Measurements from ENCODE around the gene RXYLT1.
"Not testable (repeated sequence)": the region's sequence is repeated elsewhere in the genome, so short reads cannot be mapped to it uniquely, and the experiment has no call there.

RXYLT1 gene, protein sequence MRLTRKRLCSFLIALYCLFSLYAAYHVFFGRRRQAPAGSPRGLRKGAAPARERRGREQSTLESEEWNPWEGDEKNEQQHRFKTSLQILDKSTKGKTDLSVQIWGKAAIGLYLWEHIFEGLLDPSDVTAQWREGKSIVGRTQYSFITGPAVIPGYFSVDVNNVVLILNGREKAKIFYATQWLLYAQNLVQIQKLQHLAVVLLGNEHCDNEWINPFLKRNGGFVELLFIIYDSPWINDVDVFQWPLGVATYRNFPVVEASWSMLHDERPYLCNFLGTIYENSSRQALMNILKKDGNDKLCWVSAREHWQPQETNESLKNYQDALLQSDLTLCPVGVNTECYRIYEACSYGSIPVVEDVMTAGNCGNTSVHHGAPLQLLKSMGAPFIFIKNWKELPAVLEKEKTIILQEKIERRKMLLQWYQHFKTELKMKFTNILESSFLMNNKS

GRCh38 chr12:63779498-63780481, at the start of gene RXYLT1:
Gene RXYLT1 (plus strand): TSS chr12:63779909. CDS start chr12:63779961, 52 bp downstream.
- ATAC-seq (ENCODE audit: low read depth) (peak; percentile 94), DNase-seq (ENCODE audit: low spot score) (peak; percentile 82)
- peaks cover 9% of the 10 kb centered on the region for H3K4me1 ChIP-seq (ENCODE audit: insufficient read depth, poor library complexity, severe bottlenecking)
- peak within 1 kb of the TSS; percentile 50 for H3K27ac ChIP-seq (ENCODE audit: poor library complexity, severe bottlenecking)
- peaks cover 2% of the 10 kb centered on the region for H3K9me3 ChIP-seq (ENCODE audit: severe bottlenecking)
- TF ChIP-seq, protein P1, sequence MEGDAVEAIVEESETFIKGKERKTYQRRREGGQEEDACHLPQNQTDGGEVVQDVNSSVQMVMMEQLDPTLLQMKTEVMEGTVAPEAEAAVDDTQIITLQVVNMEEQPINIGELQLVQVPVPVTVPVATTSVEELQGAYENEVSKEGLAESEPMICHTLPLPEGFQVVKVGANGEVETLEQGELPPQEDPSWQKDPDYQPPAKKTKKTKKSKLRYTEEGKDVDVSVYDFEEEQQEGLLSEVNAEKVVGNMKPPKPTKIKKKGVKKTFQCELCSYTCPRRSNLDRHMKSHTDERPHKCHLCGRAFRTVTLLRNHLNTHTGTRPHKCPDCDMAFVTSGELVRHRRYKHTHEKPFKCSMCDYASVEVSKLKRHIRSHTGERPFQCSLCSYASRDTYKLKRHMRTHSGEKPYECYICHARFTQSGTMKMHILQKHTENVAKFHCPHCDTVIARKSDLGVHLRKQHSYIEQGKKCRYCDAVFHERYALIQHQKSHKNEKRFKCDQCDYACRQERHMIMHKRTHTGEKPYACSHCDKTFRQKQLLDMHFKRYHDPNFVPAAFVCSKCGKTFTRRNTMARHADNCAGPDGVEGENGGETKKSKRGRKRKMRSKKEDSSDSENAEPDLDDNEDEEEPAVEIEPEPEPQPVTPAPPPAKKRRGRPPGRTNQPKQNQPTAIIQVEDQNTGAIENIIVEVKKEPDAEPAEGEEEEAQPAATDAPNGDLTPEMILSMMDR (IDR thresholded peaks at IDR 0.05; ENCODE audit: poor library complexity, severe bottlenecking) = no peak
- peaks cover 30% of the 10 kb centered on the region for H3K36me3 ChIP-seq (ENCODE audit: low read depth)
- peak within 1 kb of the TSS; percentile 67 for H3K4me3 ChIP-seq (ENCODE audit: severe bottlenecking)
- H3K27me3 ChIP-seq (ENCODE audit: insufficient read depth, poor library complexity, severe bottlenecking) = no peaks in the 10 kb centered on the region

DNA sequence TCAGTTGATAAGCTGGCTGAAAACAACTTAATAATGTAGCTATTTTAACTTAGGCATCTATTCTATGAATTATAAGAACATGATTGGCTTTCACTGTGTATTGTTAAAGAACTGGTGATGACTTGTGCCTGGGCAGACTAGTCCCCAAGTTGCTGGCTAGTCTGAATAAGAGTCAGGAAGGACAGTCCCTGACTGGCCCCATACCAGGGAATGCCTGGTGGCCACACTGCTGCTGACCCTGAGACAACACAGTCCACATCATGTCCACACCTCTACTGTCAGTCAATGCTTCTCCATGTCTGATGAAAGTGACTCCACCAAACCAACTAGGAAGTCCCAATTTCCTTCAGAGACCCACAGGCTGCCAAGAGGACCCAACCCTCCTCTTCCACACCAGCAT, 46.9 kb upstream of the RXYLT1 start:
- H3K4me3 ChIP-seq (ENCODE audit: severe bottlenecking); H3K27me3 ChIP-seq (ENCODE audit: insufficient read depth, poor library complexity, severe bottlenecking); H3K4me1 ChIP-seq (ENCODE audit: insufficient read depth, poor library complexity, severe bottlenecking); DNase-seq (ENCODE audit: low spot score); H3K36me3 ChIP-seq (ENCODE audit: low read depth); ATAC-seq (ENCODE audit: low read depth); H3K9me3 ChIP-seq (ENCODE audit: severe bottlenecking); H3K27ac ChIP-seq (ENCODE audit: poor library complexity, severe bottlenecking): not testable (repeated sequence)

- H3K27ac ChIP-seq (ENCODE audit: poor library complexity, severe bottlenecking); H3K27me3 ChIP-seq (ENCODE audit: insufficient read depth, poor library complexity, severe bottlenecking); H3K4me3 ChIP-seq (ENCODE audit: severe bottlenecking); H3K36me3 ChIP-seq (ENCODE audit: low read depth); H3K9me3 ChIP-seq (ENCODE audit: severe bottlenecking); ATAC-seq (ENCODE audit: low read depth); H3K4me1 ChIP-seq (ENCODE audit: insufficient read depth, poor library complexity, severe bottlenecking); DNase-seq (ENCODE audit: low spot score): not testable (repeated sequence)
Observed at GRCh38 chr12:63733585-63733984, 46.1 kb upstream of the RXYLT1 start.

- H3K9me3 ChIP-seq (ENCODE audit: severe bottlenecking); H3K27me3 ChIP-seq (ENCODE audit: insufficient read depth, poor library complexity, severe bottlenecking); H3K4me1 ChIP-seq (ENCODE audit: insufficient read depth, poor library complexity, severe bottlenecking); DNase-seq (ENCODE audit: low spot score); H3K36me3 ChIP-seq (ENCODE audit: low read depth); H3K4me3 ChIP-seq (ENCODE audit: severe bottlenecking); ATAC-seq (ENCODE audit: low read depth); H3K27ac ChIP-seq (ENCODE audit: poor library complexity, severe bottlenecking): not testable (repeated sequence)
Observed at GRCh38 chr12:63740551-63740950, 39.2 kb upstream of the RXYLT1 start.

DNA sequence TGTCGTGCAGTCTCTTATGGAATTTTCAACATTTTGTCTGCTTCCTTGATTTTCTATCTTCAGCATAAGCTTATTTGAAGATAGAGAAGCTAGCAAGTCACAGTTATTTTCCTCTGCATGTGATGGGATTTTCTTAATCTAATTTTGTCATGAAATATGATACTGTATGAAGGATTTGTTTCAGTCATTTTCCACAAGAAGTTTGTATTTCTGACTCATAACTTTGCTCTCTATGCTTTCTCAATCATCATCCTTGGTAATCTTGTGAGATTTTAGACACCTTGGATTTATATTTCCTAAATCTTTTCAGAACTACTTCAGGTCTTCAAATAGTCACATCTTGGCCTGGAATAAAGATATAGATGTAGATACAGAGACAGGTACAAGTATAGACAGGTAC, 38.3 kb upstream of the RXYLT1 start:
- not testable (repeated sequence) for H3K4me1 ChIP-seq (ENCODE audit: insufficient read depth, poor library complexity, severe bottlenecking); H3K9me3 ChIP-seq (ENCODE audit: severe bottlenecking); ATAC-seq (ENCODE audit: low read depth); DNase-seq (ENCODE audit: low spot score); H3K4me3 ChIP-seq (ENCODE audit: severe bottlenecking); H3K27ac ChIP-seq (ENCODE audit: poor library complexity, severe bottlenecking); H3K27me3 ChIP-seq (ENCODE audit: insufficient read depth, poor library complexity, severe bottlenecking); H3K36me3 ChIP-seq (ENCODE audit: low read depth)

DNA sequence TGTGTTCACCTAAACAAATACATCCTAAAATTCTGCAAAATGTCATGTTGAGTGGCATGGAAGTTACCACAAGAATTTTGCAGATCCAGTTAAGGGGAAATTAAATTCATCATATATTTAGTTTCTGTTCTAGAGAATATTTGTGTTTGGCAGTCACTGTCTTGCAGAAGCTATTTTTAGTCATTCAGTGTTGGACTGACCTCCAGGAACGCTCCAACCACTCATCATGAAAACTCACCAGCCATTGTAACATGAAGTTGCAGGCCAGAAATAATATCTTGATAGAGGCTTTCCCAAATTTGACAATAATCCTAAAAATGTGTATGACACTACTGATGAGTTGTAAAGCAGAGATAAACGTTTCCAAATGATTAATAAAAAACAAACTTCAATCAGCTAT, 35.6 kb upstream of the RXYLT1 start:
- not testable (repeated sequence) for ATAC-seq (ENCODE audit: low read depth); H3K27ac ChIP-seq (ENCODE audit: poor library complexity, severe bottlenecking); DNase-seq (ENCODE audit: low spot score); H3K4me1 ChIP-seq (ENCODE audit: insufficient read depth, poor library complexity, severe bottlenecking); H3K36me3 ChIP-seq (ENCODE audit: low read depth); H3K4me3 ChIP-seq (ENCODE audit: severe bottlenecking); H3K27me3 ChIP-seq (ENCODE audit: insufficient read depth, poor library complexity, severe bottlenecking); H3K9me3 ChIP-seq (ENCODE audit: severe bottlenecking)

GRCh38 chr12:63746470-63746869, 33.2 kb upstream of the RXYLT1 start:
- not testable (repeated sequence) for H3K36me3 ChIP-seq (ENCODE audit: low read depth); H3K9me3 ChIP-seq (ENCODE audit: severe bottlenecking); H3K4me3 ChIP-seq (ENCODE audit: severe bottlenecking); H3K27ac ChIP-seq (ENCODE audit: poor library complexity, severe bottlenecking); ATAC-seq (ENCODE audit: low read depth); DNase-seq (ENCODE audit: low spot score); H3K27me3 ChIP-seq (ENCODE audit: insufficient read depth, poor library complexity, severe bottlenecking); H3K4me1 ChIP-seq (ENCODE audit: insufficient read depth, poor library complexity, severe bottlenecking)

DNA sequence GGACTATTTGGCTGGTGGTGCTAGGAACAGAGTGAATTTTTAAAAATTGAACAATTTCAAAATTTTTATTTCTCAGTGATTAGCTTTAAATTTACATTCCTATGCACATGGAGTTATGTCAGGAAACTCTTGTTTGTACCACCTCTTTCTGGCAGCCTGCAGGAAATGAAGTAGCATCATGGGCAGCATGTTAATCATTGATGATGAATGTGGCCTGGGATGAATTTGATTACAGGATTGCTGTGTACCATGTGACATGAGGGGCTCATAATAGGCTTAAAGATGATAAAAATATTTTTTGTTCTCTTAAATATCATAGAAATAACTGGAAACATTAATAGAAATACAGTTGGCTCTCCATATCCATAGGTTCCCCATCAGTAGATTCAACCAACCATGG, 32.6 kb upstream of the RXYLT1 start:
- H3K9me3 ChIP-seq (ENCODE audit: severe bottlenecking); H3K27ac ChIP-seq (ENCODE audit: poor library complexity, severe bottlenecking); H3K27me3 ChIP-seq (ENCODE audit: insufficient read depth, poor library complexity, severe bottlenecking); DNase-seq (ENCODE audit: low spot score); H3K4me3 ChIP-seq (ENCODE audit: severe bottlenecking); H3K4me1 ChIP-seq (ENCODE audit: insufficient read depth, poor library complexity, severe bottlenecking); H3K36me3 ChIP-seq (ENCODE audit: low read depth); ATAC-seq (ENCODE audit: low read depth): not testable (repeated sequence)
